ENCODE data around the gene RPS6KC1. TPM values are rescaled to one million over a fixed set of nuclear protein-coding genes. Genes with fewer than 3 reads are reported as not detected.

RPS6KC1 gene
- total and polyA plus RNA-seq, 9 of the 15 experiments (the other 6 are each of a cell fraction or from before 2014, with no cell fraction given) = 4.3 to 34.6 (median 20.9) TPM

GRCh38 chr1:213003256-213003655 lies 47.8 kb upstream of the RPS6KC1 start:
- Histone ChIP-seq H2AFZ (ENCODE audit: low read depth, low read length) (no peak overlapping the region), H3K9me3 (replicated peaks; ENCODE audit: control insufficient read depth, insufficient read depth, low read depth, low read length) (no peaks in the 10 kb centered on the region), H3K4me1 (replicated peaks in 1 of 2; ENCODE audit: control insufficient read depth in 2 of 2, insufficient read depth in 2 of 2, low read length in 2 of 2) (no peaks in the 10 kb centered on the region), H3K4me2 (ENCODE audit: insufficient read depth, low read length) (no peak overlapping the region), H3K36me3 (ENCODE audit: control insufficient read depth, insufficient read depth, low read length) (peaks cover 58% of the 10 kb centered on the region), H3K9me1 (ENCODE audit: control insufficient read depth, insufficient read depth, low read length) (no peaks in the 10 kb centered on the region), H3K79me2 (ENCODE audit: control insufficient read depth, insufficient read depth, low read length) (no peaks in the 10 kb centered on the region), H3K9ac (ENCODE audit: insufficient read depth in 1 of 2, low read depth in 2 of 2, low read length in 2 of 2) (no peak overlapping the region), H3K27me3 (ENCODE audit: control insufficient read depth in 2 of 2, insufficient read depth in 2 of 2, low read length in 2 of 2) (no peaks in the 10 kb centered on the region), H4K20me1 (replicated peaks; ENCODE audit: control insufficient read depth, insufficient read depth, low read length) (no peaks in the 10 kb centered on the region), H3K4me3 (no peak overlapping the region), H3K27ac (ENCODE audit: extremely low read depth, low read depth, low read length) (no peak overlapping the region)
- TF ChIP-seq CREB1 (IDR thresholded peaks at IDR 0.05) (no peak), CREB1 (CRISPR knock-in tag; IDR thresholded peaks at IDR 0.05) (no peak), ZNF143 (CRISPR knock-in tag; IDR thresholded peaks at IDR 0.05) (no peak), SLC30A9 (CRISPR knock-in tag; IDR thresholded peaks at IDR 0.05) (no peak), ID3 (CRISPR knock-in tag; IDR thresholded peaks at IDR 0.05) (no peak), ID3 (tag; IDR thresholded peaks at IDR 0.05) (no peak), KLF13 (tag; IDR thresholded peaks at IDR 0.05; ENCODE audit: borderline replicate concordance, low read depth) (no peak), ZNF592 (IDR thresholded peaks at IDR 0.05) (no peak), HMBOX1 (IDR thresholded peaks at IDR 0.05) (no peak), ZBTB2 (IDR thresholded peaks at IDR 0.05) (no peak), MEF2D (tag; conservative IDR thresholded peaks at IDR 0.05; ENCODE audit: low read depth) (no peak)
- no TSS peak for BruUV-seq (replicated peaks)
- 98% methylated on average over 3 of the region's 3 CpGs for WGBS (ENCODE audit: insufficient coverage, low coverage, missing lambda C conversion rate)
- POLR2A ChIA-PET = interaction anchor here (0.6 to 1.3 kb wide), 2 partner anchors 13 to 62 kb away, joined by 4 read pairs; partner anchors contain the start of gene ANGEL2
- in situ Hi-C loops (cut with MboI) = no loop called here
- no peak for DNase-seq (ENCODE audit: extremely low read depth in 1 of 4, low spot score in 3 of 4)
- CTCF ChIA-PET (ENCODE audit: low intra/inter-chr PET ratio) = interaction anchor here (0.6 kb wide), 1 partner anchor 173 kb away, joined by 5 read pairs; no protein-coding TSS in a partner anchor
- intact Hi-C loops (cut with micrococcal nuclease) = no loop called here
- FAIRE-seq = no peak
- ATAC-seq = no peak

Measured in K562 (cell line).